Measurements from ENCODE around the gene RPP14.
A peak's percentile ranks its signal among the peaks of the same experiment; 100 is the strongest.

Gene RPP14

GRCh38 chr3:58291671-58292338 lies 14.2 kb upstream of the RPP14 start:
- DNase-seq (ENCODE audit: low spot score), result no peak

GRCh38 chr3:58292866-58293265 lies 13.2 kb upstream of the RPP14 start:
- DNase-seq (ENCODE audit: low spot score), result no peak

- DNase-seq (ENCODE audit: low spot score), result no peak
These were observed 12.5 kb upstream of the RPP14 start for GRCh38 chr3:58293516-58293915.

GRCh38 chr3:58296269-58296668 lies 9.8 kb upstream of the RPP14 start:
- no peak for DNase-seq (ENCODE audit: low spot score)

- DNase-seq (ENCODE audit: low spot score), result no peak
These were observed 9.2 kb upstream of the RPP14 start for GRCh38 chr3:58296843-58297242.

- no peak for DNase-seq (ENCODE audit: low spot score)
These were observed 7.9 kb upstream of the RPP14 start for GRCh38 chr3:58298190-58298589.

GRCh38 chr3:58299075-58299474 lies 7.0 kb upstream of the RPP14 start:
- DNase-seq (ENCODE audit: low spot score), result no peak

GRCh38 chr3:58299839-58300516 lies 6.1 kb upstream of the RPP14 start:
- peak; percentile 20 for DNase-seq (ENCODE audit: low spot score)

- peak; percentile 63 for DNase-seq (ENCODE audit: low spot score)
These were observed 1.7 kb downstream of the RPP14 start for GRCh38 chr3:58307639-58308215.

- no peak for DNase-seq (ENCODE audit: low spot score)
These were observed 2.7 kb downstream of the RPP14 start for GRCh38 chr3:58308728-58309127.

- no peak for DNase-seq (ENCODE audit: low spot score)
These were observed 11.8 kb downstream of the RPP14 start for GRCh38 chr3:58317811-58318210.

GRCh38 chr3:58321791-58322190 lies 15.7 kb downstream of the RPP14 start:
- no peak for DNase-seq (ENCODE audit: low spot score)

- DNase-seq (ENCODE audit: low spot score), result no peak
These were observed 16.7 kb downstream of the RPP14 start for GRCh38 chr3:58322793-58323192.

- DNase-seq (ENCODE audit: low spot score), result no peak
These were observed 17.7 kb downstream of the RPP14 start for GRCh38 chr3:58323529-58324390.

GRCh38 chr3:58324391-58325390 lies 18.6 kb downstream of the RPP14 start:
- DNase-seq (ENCODE audit: low spot score), result no peak

GRCh38 chr3:58325525-58325992 lies 19.5 kb downstream of the RPP14 start:
- no peak for DNase-seq (ENCODE audit: low spot score)

- DNase-seq (ENCODE audit: low spot score), result no peak
These were observed 20.3 kb downstream of the RPP14 start for GRCh38 chr3:58326267-58326900.

GRCh38 chr3:58329150-58329921 lies 23.3 kb downstream of the RPP14 start:
- no peak for DNase-seq (ENCODE audit: low spot score)

- no peak for DNase-seq (ENCODE audit: low spot score)
These were observed 23.9 kb downstream of the RPP14 start for GRCh38 chr3:58329922-58330413.
